ENCODE data around the gene SLC44A3. TPM values are rescaled to one million over a fixed set of nuclear protein-coding genes. Genes with fewer than 3 reads are reported as not detected.

Gene SLC44A3
- total RNA-seq = not detected in 2 replicates

- Mint-ChIP-seq H3K4me1 (ENCODE audit: low read depth) (no peaks in the 10 kb centered on the region), H3K27ac (no peak within 1 kb of the TSS), H3K9me3 (no peaks in the 10 kb centered on the region), H3K4me3 (peak within 1 kb of the TSS; percentile 41), H3K36me3 (ENCODE audit: low read depth) (no peaks in the 10 kb centered on the region), H3K27me3 (ENCODE audit: insufficient read depth) (peaks cover 55% of the 10 kb centered on the region)
- intact Hi-C loops (cut with micrococcal nuclease) = no loop called here
- DNase-seq (ENCODE audit: low spot score) = no peak
Observed at GRCh38 chr1:94819945-94820746, at the start of gene SLC44A3. Gene SLC44A3 (plus strand): TSS chr1:94820357. CDS start chr1:94820452, 95 bp downstream.

GRCh38 chr1:94772230-94772641 lies 47.9 kb upstream of the SLC44A3 start:
- DNase-seq (ENCODE audit: low spot score) = no peak
- Mint-ChIP-seq H3K9me3 (no peaks in the 10 kb centered on the region), H3K4me1 (ENCODE audit: low read depth) (no peaks in the 10 kb centered on the region), H3K36me3 (ENCODE audit: low read depth) (no peaks in the 10 kb centered on the region), H3K4me3 (no peak overlapping the region), H3K27ac (no peak overlapping the region), H3K27me3 (ENCODE audit: insufficient read depth) (peaks cover 2% of the 10 kb centered on the region)
- intact Hi-C loops (cut with micrococcal nuclease) = no loop called here

GRCh38 chr1:94772845-94773244 lies 47.3 kb upstream of the SLC44A3 start:
- intact Hi-C loops (cut with micrococcal nuclease) = no loop called here
- H3K27ac Mint-ChIP-seq = no peak overlapping the region
- DNase-seq (ENCODE audit: low spot score) = no peak
- H3K27me3 Mint-ChIP-seq (ENCODE audit: insufficient read depth) = peaks cover 2% of the 10 kb centered on the region
- no peaks in the 10 kb centered on the region for H3K4me1 Mint-ChIP-seq (ENCODE audit: low read depth)
- no peak overlapping the region for H3K4me3 Mint-ChIP-seq
- H3K36me3 Mint-ChIP-seq (ENCODE audit: low read depth) = no peaks in the 10 kb centered on the region
- H3K9me3 Mint-ChIP-seq = no peaks in the 10 kb centered on the region

GRCh38 chr1:94773296-94773809 lies 46.8 kb upstream of the SLC44A3 start:
- H3K9me3 Mint-ChIP-seq = no peaks in the 10 kb centered on the region
- intact Hi-C loops (cut with micrococcal nuclease) = no loop called here
- peaks cover 2% of the 10 kb centered on the region for H3K27me3 Mint-ChIP-seq (ENCODE audit: insufficient read depth)
- H3K27ac Mint-ChIP-seq = no peak overlapping the region
- H3K36me3 Mint-ChIP-seq (ENCODE audit: low read depth) = no peaks in the 10 kb centered on the region
- H3K4me1 Mint-ChIP-seq (ENCODE audit: low read depth) = no peaks in the 10 kb centered on the region
- H3K4me3 Mint-ChIP-seq = no peak overlapping the region
- DNase-seq (ENCODE audit: low spot score) = no peak

GRCh38 chr1:94773931-94774422 lies 46.2 kb upstream of the SLC44A3 start:
- intact Hi-C loops (cut with micrococcal nuclease) = no loop called here
- H3K36me3 Mint-ChIP-seq (ENCODE audit: low read depth) = no peaks in the 10 kb centered on the region
- peaks cover 2% of the 10 kb centered on the region for H3K27me3 Mint-ChIP-seq (ENCODE audit: insufficient read depth)
- H3K9me3 Mint-ChIP-seq = no peaks in the 10 kb centered on the region
- H3K4me3 Mint-ChIP-seq = no peak overlapping the region
- no peak overlapping the region for H3K27ac Mint-ChIP-seq
- no peak for DNase-seq (ENCODE audit: low spot score)
- H3K4me1 Mint-ChIP-seq (ENCODE audit: low read depth) = no peaks in the 10 kb centered on the region

- DNase-seq (ENCODE audit: low spot score) = no peak
- no peaks in the 10 kb centered on the region for H3K4me1 Mint-ChIP-seq (ENCODE audit: low read depth)
- H3K9me3 Mint-ChIP-seq = no peaks in the 10 kb centered on the region
- H3K27me3 Mint-ChIP-seq (ENCODE audit: insufficient read depth) = peaks cover under 1% of the 10 kb centered on the region
- intact Hi-C loops (cut with micrococcal nuclease) = no loop called here
- no peaks in the 10 kb centered on the region for H3K36me3 Mint-ChIP-seq (ENCODE audit: low read depth)
- no peak overlapping the region for H3K27ac Mint-ChIP-seq
- H3K4me3 Mint-ChIP-seq = no peak overlapping the region
Observed at GRCh38 chr1:94776474-94776873, 43.7 kb upstream of the SLC44A3 start.

GRCh38 chr1:94777281-94777680 lies 42.9 kb upstream of the SLC44A3 start:
- Mint-ChIP-seq H3K27me3 (ENCODE audit: insufficient read depth) (no peaks in the 10 kb centered on the region), H3K9me3 (no peaks in the 10 kb centered on the region), H3K27ac (no peak overlapping the region), H3K4me1 (ENCODE audit: low read depth) (no peaks in the 10 kb centered on the region), H3K4me3 (no peak overlapping the region), H3K36me3 (ENCODE audit: low read depth) (no peaks in the 10 kb centered on the region)
- intact Hi-C loops (cut with micrococcal nuclease) = no loop called here
- no peak for DNase-seq (ENCODE audit: low spot score)

GRCh38 chr1:94778808-94779207 lies 41.3 kb upstream of the SLC44A3 start:
- no peak for DNase-seq (ENCODE audit: low spot score)
- Mint-ChIP-seq H3K27me3 (ENCODE audit: insufficient read depth) (peaks cover 8% of the 10 kb centered on the region), H3K9me3 (no peaks in the 10 kb centered on the region), H3K36me3 (ENCODE audit: low read depth) (no peaks in the 10 kb centered on the region), H3K4me3 (no peak overlapping the region), H3K27ac (no peak overlapping the region), H3K4me1 (ENCODE audit: low read depth) (no peaks in the 10 kb centered on the region)
- intact Hi-C loops (cut with micrococcal nuclease) = no loop called here

- Mint-ChIP-seq H3K27me3 (ENCODE audit: insufficient read depth) (peaks cover 27% of the 10 kb centered on the region), H3K4me1 (ENCODE audit: low read depth) (no peaks in the 10 kb centered on the region), H3K36me3 (ENCODE audit: low read depth) (no peaks in the 10 kb centered on the region), H3K27ac (no peak overlapping the region), H3K4me3 (no peak overlapping the region), H3K9me3 (no peaks in the 10 kb centered on the region)
- DNase-seq (ENCODE audit: low spot score) = no peak
- intact Hi-C loops (cut with micrococcal nuclease) = no loop called here
Observed at GRCh38 chr1:94783342-94784189, 36.6 kb upstream of the SLC44A3 start.

- Mint-ChIP-seq H3K27ac (no peak overlapping the region), H3K4me1 (ENCODE audit: low read depth) (no peaks in the 10 kb centered on the region), H3K36me3 (ENCODE audit: low read depth) (no peaks in the 10 kb centered on the region), H3K4me3 (no peak overlapping the region), H3K9me3 (no peaks in the 10 kb centered on the region), H3K27me3 (ENCODE audit: insufficient read depth) (peaks cover 27% of the 10 kb centered on the region)
- intact Hi-C loops (cut with micrococcal nuclease) = no loop called here
- no peak for DNase-seq (ENCODE audit: low spot score)
Observed at GRCh38 chr1:94784190-94784515, 36.0 kb upstream of the SLC44A3 start.

GRCh38 chr1:94787691-94788090 lies 32.5 kb upstream of the SLC44A3 start:
- intact Hi-C loops (cut with micrococcal nuclease) = no loop called here
- Mint-ChIP-seq H3K27ac (no peak overlapping the region), H3K27me3 (ENCODE audit: insufficient read depth) (peaks cover 30% of the 10 kb centered on the region), H3K9me3 (no peaks in the 10 kb centered on the region), H3K4me3 (no peak overlapping the region), H3K4me1 (ENCODE audit: low read depth) (no peaks in the 10 kb centered on the region), H3K36me3 (ENCODE audit: low read depth) (no peaks in the 10 kb centered on the region)
- no peak for DNase-seq (ENCODE audit: low spot score)

GRCh38 chr1:94790246-94790645 lies 29.9 kb upstream of the SLC44A3 start:
- H3K27me3 Mint-ChIP-seq (ENCODE audit: insufficient read depth) = peaks cover 18% of the 10 kb centered on the region
- intact Hi-C loops (cut with micrococcal nuclease) = no loop called here
- no peak overlapping the region for H3K27ac Mint-ChIP-seq
- H3K9me3 Mint-ChIP-seq = no peaks in the 10 kb centered on the region
- no peak for DNase-seq (ENCODE audit: low spot score)
- no peak overlapping the region for H3K4me3 Mint-ChIP-seq
- H3K36me3 Mint-ChIP-seq (ENCODE audit: low read depth) = no peaks in the 10 kb centered on the region
- no peaks in the 10 kb centered on the region for H3K4me1 Mint-ChIP-seq (ENCODE audit: low read depth)

GRCh38 chr1:94790670-94791069 lies 29.5 kb upstream of the SLC44A3 start:
- no peak for DNase-seq (ENCODE audit: low spot score)
- no peak overlapping the region for H3K27ac Mint-ChIP-seq
- peaks cover 3% of the 10 kb centered on the region for H3K4me1 Mint-ChIP-seq (ENCODE audit: low read depth)
- no peaks in the 10 kb centered on the region for H3K36me3 Mint-ChIP-seq (ENCODE audit: low read depth)
- no peaks in the 10 kb centered on the region for H3K9me3 Mint-ChIP-seq
- intact Hi-C loops (cut with micrococcal nuclease) = no loop called here
- H3K27me3 Mint-ChIP-seq (ENCODE audit: insufficient read depth) = peaks cover 18% of the 10 kb centered on the region
- no peak overlapping the region for H3K4me3 Mint-ChIP-seq

Data from activated T-helper 1 cell treated with anti-CD3 and anti-CD28 coated beads, Interleukin-12 subunit alpha, Interleukin-12 subunit beta, Interleukin-2, Interleukin-4 antibody, amounts not matched to agents 30 ng/mL and 10 ng/mL and 1 ng/mL, durations not matched to agents 14 hours and 24 hours and 36 hours (primary cell).